ENCODE results near the gene SLCO2A1.

Gene SLCO2A1

GRCh38 chr3:133935843-133936769 is 93.6 kb downstream of the SLCO2A1 start:
- Histone ChIP-seq H3K9ac (ENCODE audit: low read length) (no peak overlapping the region), H2AFZ (ENCODE audit: low read length) (no peak overlapping the region), H3K9me3 (replicated peaks; ENCODE audit: insufficient read depth, low read length) (no peaks in the 10 kb centered on the region), H3K4me1 (ENCODE audit: low read length) (no peaks in the 10 kb centered on the region), H3K9me2 (replicated peaks; ENCODE audit: insufficient read depth, low read length) (no peaks in the 10 kb centered on the region), H3K79me2 (ENCODE audit: low read length) (no peaks in the 10 kb centered on the region), H3K4me2 (ENCODE audit: low read depth, low read length) (no peak overlapping the region), H3K27me3 (replicated peaks; ENCODE audit: insufficient read depth, low read length) (no peaks in the 10 kb centered on the region), H3F3A (ENCODE audit: insufficient read depth, low read length) (no peaks in the 10 kb centered on the region), H3K4me3 (ENCODE audit: low read length) (no peak overlapping the region), H3K27ac (ENCODE audit: low read length) (no peak overlapping the region), H3K36me3 (replicated peaks; ENCODE audit: insufficient read depth, low read length) (no peaks in the 10 kb centered on the region), H4K20me1 (ENCODE audit: insufficient read depth, low read length) (no peaks in the 10 kb centered on the region)
- no peak for TF ChIP-seq EZH2 (optimal IDR thresholded peaks at IDR 0.05; ENCODE audit: low read depth, low read length)
- TF ChIP-seq, protein P1, sequence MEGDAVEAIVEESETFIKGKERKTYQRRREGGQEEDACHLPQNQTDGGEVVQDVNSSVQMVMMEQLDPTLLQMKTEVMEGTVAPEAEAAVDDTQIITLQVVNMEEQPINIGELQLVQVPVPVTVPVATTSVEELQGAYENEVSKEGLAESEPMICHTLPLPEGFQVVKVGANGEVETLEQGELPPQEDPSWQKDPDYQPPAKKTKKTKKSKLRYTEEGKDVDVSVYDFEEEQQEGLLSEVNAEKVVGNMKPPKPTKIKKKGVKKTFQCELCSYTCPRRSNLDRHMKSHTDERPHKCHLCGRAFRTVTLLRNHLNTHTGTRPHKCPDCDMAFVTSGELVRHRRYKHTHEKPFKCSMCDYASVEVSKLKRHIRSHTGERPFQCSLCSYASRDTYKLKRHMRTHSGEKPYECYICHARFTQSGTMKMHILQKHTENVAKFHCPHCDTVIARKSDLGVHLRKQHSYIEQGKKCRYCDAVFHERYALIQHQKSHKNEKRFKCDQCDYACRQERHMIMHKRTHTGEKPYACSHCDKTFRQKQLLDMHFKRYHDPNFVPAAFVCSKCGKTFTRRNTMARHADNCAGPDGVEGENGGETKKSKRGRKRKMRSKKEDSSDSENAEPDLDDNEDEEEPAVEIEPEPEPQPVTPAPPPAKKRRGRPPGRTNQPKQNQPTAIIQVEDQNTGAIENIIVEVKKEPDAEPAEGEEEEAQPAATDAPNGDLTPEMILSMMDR (IDR thresholded peaks at IDR 0.05; ENCODE audit: low read length), result no peak
- TF ChIP-seq EZH2phosphoT487 (IDR thresholded peaks at IDR 0.05; ENCODE audit: low read length), result no peak
- DNase-seq, result no peak

DNA sequence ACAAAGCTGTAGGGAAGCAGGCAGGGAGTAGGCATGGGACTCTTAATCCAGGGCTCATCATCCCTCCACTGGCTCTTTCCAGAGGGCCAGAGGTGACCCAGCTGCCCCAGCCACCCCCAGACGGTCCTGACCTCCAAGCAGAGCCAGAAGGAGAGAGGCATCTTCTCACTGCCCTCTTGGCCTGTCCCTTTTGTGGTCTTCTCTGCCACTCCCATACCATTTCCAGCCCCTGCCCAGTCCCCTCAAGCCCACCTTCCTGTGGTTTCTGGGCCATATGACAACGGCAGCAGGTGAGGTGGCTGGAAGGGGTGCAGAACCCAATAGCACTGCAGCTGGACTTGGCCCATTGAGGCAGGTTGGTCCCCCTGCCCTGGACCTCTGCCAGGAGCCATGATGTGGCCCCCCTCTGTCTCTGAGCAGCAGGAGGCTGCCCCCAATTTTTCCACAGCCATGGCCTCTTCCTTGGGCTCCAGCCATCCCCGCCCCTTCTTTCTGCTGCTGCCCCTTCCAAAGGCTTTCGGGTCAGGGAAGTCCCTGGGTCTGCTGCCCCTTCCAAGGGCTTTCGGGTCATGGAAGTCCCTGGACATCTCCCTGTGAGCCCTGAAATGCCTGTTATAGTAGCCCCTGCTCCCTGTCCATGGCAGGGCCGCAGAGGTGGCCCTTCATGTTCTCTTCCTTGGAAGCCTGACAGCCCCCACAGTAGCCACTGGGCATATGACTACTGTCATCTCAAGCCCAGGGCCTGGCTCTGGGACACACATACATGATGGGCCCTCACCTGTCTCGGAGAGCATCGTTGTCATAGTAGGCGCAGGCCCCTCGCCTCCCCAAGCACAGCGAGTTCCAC is 94.5 kb downstream of the SLCO2A1 start:
- H3K27ac ChIP-seq (ENCODE audit: low read length), result no peak overlapping the region
- TF ChIP-seq EZH2phosphoT487 (IDR thresholded peaks at IDR 0.05; ENCODE audit: low read length), result no peak
- H3K4me3 ChIP-seq (ENCODE audit: low read length), result no peak overlapping the region
- H3K9me3 ChIP-seq (replicated peaks; ENCODE audit: insufficient read depth, low read length), result no peaks in the 10 kb centered on the region
- no peaks in the 10 kb centered on the region for H3K9me2 ChIP-seq (replicated peaks; ENCODE audit: insufficient read depth, low read length)
- H3K27me3 ChIP-seq (replicated peaks; ENCODE audit: insufficient read depth, low read length), result no peaks in the 10 kb centered on the region
- no peak overlapping the region for H3K9ac ChIP-seq (ENCODE audit: low read length)
- DNase-seq, result no peak
- H3K4me1 ChIP-seq (ENCODE audit: low read length), result no peaks in the 10 kb centered on the region
- H3K36me3 ChIP-seq (replicated peaks; ENCODE audit: insufficient read depth, low read length), result no peaks in the 10 kb centered on the region
- no peak overlapping the region for H2AFZ ChIP-seq (ENCODE audit: low read length)
- H3K79me2 ChIP-seq (ENCODE audit: low read length), result no peaks in the 10 kb centered on the region
- no peak overlapping the region for H3K4me2 ChIP-seq (ENCODE audit: low read depth, low read length)
- no peaks in the 10 kb centered on the region for H4K20me1 ChIP-seq (ENCODE audit: insufficient read depth, low read length)
- H3F3A ChIP-seq (ENCODE audit: insufficient read depth, low read length), result no peaks in the 10 kb centered on the region

DNA sequence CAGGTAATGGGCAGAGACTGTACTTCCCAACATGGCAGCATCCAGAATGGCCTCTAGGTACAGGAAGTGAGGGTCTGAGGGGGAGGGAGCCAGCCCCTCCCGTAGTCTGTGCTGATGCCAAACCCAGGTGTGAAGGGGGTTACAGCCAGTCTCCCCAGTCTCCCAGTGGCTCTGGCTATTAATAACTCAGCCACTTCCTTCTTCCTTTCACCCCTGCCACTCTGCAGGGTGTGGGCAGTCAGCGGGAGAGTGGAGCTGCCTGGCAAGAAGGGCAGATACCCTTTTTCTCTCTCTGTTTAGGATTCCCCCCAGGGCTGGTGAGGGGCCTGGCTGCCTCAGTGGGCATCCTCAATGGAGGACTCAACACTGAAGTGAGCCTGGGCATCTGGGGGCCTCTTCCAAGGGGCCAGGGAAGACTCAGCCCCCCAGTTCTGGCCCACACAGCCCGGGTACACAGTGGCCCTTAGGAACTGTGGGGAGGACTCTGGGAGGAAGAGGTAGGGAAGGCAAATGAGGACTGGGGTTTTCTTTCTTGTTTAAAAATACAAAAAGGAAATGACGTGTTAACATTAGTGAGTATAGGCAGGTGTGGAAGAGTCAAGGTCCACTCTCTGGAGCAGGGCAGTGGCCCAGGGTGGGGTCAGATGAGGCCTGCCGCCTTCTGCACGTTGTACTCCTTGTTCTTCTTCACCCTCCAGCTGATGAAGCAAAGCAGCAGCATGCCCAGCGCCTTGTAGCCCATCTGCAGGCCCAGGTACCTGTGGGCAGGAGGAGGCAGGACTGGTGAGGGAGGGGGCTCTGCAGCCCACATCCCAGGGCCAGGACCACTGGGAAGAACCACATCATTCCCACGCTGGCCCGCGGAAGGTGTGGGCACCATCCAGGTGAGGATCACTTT is 95.4 kb downstream of the SLCO2A1 start:
- no peaks in the 10 kb centered on the region for H4K20me1 ChIP-seq (ENCODE audit: insufficient read depth, low read length)
- no peaks in the 10 kb centered on the region for H3K27me3 ChIP-seq (replicated peaks; ENCODE audit: insufficient read depth, low read length)
- H3K9me3 ChIP-seq (replicated peaks; ENCODE audit: insufficient read depth, low read length), result no peaks in the 10 kb centered on the region
- no peaks in the 10 kb centered on the region for H3F3A ChIP-seq (ENCODE audit: insufficient read depth, low read length)
- TF ChIP-seq, protein P1 (IDR thresholded peaks at IDR 0.05; ENCODE audit: low read length), result no peak
- TF ChIP-seq EZH2phosphoT487 (IDR thresholded peaks at IDR 0.05; ENCODE audit: low read length) (no peak), EZH2 (optimal IDR thresholded peaks at IDR 0.05; ENCODE audit: low read depth, low read length) (no peak)
- no peaks in the 10 kb centered on the region for H3K4me1 ChIP-seq (ENCODE audit: low read length)
- no peak overlapping the region for H3K9ac ChIP-seq (ENCODE audit: low read length)
- H3K4me3 ChIP-seq (ENCODE audit: low read length), result no peak overlapping the region
- no peak overlapping the region for H2AFZ ChIP-seq (ENCODE audit: low read length)
- no peak overlapping the region for H3K4me2 ChIP-seq (ENCODE audit: low read depth, low read length)
- H3K9me2 ChIP-seq (replicated peaks; ENCODE audit: insufficient read depth, low read length), result no peaks in the 10 kb centered on the region
- no peak overlapping the region for H3K27ac ChIP-seq (ENCODE audit: low read length)
- H3K36me3 ChIP-seq (replicated peaks; ENCODE audit: insufficient read depth, low read length), result no peaks in the 10 kb centered on the region
- no peak for DNase-seq
- no peaks in the 10 kb centered on the region for H3K79me2 ChIP-seq (ENCODE audit: low read length)

All from MM.1S (cell line).